Stimulated activated CD4-positive, alpha-beta T cell treated with anti-CD3 and anti-CD28 coated beads, Interleukin-1b, Interleukin-23, amount 100 ng/mL, for 24 hours (primary cell): Measurements from ENCODE around the gene HCAR3.

Experiments
- DNase-seq, 4 experiments: peaks; one replicate each; pipeline ENCODE4 v3.0.0-alpha.2; 2020; ENCODE audit warnings: low read depth in 4 of 4, low spot score in 1 of 4

The HCAR3 gene

DNA sequence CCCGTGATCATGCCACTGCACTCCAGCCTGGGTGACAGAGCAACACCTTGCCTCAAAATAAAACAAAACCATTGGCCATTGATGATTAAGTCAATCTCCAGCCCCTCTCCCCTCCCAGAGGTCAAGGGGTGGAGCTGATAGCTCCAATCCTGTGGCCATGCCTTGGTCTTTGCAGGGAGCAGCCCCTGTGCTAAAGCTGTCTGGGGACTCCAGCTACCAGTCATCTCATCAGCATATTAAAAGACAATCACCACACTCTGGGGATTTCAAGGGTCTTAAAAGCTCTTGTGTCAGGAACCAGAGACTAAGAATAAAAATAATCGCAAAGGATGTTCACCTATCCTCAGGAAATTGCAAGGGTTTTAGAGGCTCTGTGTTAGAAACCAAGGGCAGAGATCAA lies 44.1 kb downstream of the HCAR3 start:
- no peak for DNase-seq

DNA sequence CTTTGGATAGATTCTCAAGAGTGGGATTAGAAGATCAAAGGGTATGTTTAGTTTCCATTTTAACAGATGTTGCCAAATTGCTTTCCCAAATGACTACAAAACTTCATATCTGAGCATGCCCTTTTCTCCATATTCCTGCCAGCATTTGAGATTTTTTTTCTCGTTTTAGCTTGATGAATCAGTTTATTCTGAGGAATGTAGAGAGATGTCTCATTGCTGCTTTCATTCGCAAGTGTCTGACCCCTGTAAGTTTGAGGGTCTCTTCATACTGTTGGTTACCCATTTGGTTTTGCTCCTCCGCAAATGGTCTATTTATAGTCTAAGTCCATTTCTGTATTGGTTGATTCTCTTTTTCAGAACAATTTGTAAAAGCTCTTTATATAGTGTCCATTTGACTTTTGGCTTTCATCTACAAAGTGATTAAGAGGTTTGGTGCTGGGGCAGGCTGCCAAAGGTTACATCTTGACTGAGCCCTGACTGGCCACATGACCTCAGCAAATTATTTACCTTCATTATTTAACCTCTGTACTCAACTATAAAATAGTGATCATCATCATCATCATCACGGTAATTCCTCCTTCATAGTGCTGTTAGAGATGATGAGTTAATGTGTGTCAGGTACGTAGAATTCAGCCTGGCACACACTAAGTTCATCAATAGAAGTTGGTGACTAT lies 47.1 kb downstream of the HCAR3 start:
- no peak for DNase-seq

DNA sequence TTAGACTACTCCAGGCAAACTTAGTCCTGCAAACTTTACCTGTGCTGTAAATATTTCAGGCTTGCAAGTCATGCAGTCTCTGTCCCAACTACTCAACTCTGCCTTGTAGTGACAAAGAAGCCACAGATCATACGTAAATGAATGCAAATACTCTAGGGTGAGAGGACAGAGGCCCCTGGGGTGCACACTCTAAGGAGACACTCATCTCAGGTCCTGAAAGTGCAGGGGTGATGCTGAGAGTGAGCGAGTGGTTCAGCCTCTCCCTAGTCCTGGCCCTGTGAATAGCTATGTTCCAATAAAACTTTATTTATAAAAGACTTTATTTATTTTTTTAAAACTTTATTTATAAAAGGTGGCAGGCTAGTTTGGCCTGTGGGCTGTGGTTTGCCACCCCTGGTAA lies 48.3 kb downstream of the HCAR3 start:
- DNase-seq = no peak

DNA sequence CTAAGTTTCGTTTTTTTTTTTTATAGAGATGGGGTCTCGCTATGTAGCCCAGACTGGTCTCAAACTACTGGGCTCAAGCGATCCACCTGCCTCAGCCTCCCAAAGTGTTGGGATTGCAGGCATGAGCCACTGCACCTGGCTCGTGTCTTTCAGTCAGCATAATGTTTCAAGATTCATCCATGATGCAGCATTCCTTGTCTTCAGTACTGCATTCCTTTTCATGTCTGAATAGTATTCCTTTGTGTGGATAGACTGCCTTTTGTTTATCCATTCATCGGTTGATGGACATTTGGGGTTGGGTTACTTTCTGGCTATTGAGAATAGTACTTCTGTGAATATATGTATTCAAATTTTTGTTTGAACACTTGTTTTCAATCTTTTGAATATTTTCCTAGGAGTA lies 50.9 kb downstream of the HCAR3 start:
- DNase-seq = no peak

DNA sequence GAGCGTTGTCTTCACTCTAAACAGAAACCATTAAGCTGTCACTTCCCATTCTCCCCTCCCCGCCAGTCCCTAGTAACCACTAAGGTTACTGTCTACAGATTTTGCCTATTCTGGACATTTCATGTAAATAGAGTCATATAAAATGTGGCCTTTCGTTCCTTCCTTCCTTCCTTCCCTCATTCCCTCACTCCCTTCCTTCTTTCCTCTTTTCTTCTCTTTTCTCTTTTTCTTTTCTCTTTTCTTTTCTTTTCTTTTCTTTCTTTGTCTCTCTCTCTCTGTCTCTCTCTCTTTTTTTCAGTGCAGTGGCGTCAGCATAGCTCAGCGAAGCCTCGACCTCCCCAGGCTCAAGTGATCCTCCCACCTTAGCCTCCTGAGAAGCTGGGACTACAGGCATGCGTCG lies 51.3 kb downstream of the HCAR3 start:
- DNase-seq = no peak
